Limb (tissue), 2 donors: ENCODE results near the gene ANAPC7.
"Not testable (repeated sequence)": the region's sequence is repeated elsewhere in the genome, so short reads cannot be mapped to it uniquely, and the experiment has no call there.

Source experiments
- DNase-seq, 2 donors: peaks; one replicate each; pipeline ENCODE4 v3.0.0-alpha.2; 2016; ENCODE audit errors: extremely low spot score in 2 of 2

Gene ANAPC7, protein sequence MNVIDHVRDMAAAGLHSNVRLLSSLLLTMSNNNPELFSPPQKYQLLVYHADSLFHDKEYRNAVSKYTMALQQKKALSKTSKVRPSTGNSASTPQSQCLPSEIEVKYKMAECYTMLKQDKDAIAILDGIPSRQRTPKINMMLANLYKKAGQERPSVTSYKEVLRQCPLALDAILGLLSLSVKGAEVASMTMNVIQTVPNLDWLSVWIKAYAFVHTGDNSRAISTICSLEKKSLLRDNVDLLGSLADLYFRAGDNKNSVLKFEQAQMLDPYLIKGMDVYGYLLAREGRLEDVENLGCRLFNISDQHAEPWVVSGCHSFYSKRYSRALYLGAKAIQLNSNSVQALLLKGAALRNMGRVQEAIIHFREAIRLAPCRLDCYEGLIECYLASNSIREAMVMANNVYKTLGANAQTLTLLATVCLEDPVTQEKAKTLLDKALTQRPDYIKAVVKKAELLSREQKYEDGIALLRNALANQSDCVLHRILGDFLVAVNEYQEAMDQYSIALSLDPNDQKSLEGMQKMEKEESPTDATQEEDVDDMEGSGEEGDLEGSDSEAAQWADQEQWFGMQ

GRCh38 chr12:110403146-110403975 is at the start of gene ANAPC7:
Gene ANAPC7 (minus strand): TSS chr12:110403708. CDS start chr12:110403627, 81 bp downstream.
- peak; percentile 93 to 94 for DNase-seq

GRCh38 chr12:110451263-110451662 is 47.8 kb upstream of the ANAPC7 start:
- DNase-seq = no peak

- DNase-seq = peak; percentile 96 to 100
Observed at GRCh38 chr12:110449799-110450497, 46.4 kb upstream of the ANAPC7 start, which contains the start of gene ARPC3. Gene ARPC3 (minus strand): TSS chr12:110450337. CDS start chr12:110450260, 77 bp downstream.

DNA sequence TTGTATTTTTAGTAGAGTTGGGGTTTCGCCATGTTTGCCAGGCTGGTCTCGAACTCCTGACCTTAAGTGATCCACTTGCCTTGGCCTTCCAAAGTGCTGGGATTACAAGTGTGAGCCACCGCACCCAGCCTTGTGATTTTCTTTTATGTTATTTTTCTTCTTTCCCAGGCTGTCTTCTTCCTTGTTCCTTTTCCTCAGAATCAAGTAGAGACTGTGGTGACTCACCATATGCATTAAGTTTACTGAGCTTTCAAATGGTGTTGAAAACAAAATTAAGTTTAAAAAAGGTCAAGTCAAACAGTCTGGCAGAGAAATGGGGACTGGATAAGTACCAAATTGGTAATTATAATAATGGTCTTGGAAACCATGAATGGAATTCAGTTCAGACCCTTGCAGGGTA is 40.9 kb upstream of the ANAPC7 start:
- no peak for DNase-seq

DNA sequence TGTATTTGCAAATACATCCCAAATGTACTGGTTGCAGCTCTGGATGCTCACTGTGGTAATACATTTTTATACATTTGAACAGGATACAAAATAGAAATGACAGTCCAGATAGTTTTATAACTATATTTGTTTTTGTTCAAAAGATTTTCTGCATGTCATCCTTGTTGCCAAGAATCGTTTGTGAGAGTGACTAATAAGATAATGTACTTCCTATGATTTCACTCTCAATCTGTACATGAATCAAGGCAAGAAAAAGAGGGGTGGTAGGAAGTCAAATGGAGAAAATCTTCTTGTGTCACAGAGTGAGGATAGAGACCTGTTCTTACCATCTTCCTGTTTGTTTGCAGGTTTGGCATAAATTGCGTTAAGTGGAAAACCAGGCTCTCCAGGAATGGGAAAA is 32.7 kb upstream of the ANAPC7 start:
- no peak for DNase-seq

- no peak for DNase-seq
Observed at GRCh38 chr12:110431957-110432587, 28.6 kb upstream of the ANAPC7 start.

- DNase-seq = not testable (repeated sequence)
Observed at GRCh38 chr12:110429676-110430075, 26.2 kb upstream of the ANAPC7 start.

GRCh38 chr12:110426406-110426805 is 22.9 kb upstream of the ANAPC7 start:
- peak in 1 of 2 donors; percentile 17 for DNase-seq

GRCh38 chr12:110424237-110424636 is 20.7 kb upstream of the ANAPC7 start:
- no peak for DNase-seq

DNA sequence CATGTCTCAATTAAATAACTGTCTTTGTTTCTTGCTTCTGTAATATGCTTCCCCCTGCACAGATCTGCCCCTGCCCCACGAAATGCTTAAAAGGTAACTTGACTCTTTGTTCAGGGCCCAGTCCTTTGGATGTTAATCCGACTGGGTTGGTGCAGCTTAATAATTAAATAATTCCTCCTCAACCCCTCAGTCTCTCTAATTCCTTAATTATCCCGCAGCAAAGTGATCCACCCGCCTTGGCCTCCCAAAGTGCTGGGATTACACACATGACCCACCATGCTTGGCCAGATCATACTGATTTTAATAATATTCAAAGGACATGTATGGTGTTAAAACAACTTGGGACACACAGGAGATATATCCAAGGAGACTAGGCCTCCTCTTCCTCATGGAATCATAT is 18.2 kb upstream of the ANAPC7 start:
- no peak for DNase-seq

DNA sequence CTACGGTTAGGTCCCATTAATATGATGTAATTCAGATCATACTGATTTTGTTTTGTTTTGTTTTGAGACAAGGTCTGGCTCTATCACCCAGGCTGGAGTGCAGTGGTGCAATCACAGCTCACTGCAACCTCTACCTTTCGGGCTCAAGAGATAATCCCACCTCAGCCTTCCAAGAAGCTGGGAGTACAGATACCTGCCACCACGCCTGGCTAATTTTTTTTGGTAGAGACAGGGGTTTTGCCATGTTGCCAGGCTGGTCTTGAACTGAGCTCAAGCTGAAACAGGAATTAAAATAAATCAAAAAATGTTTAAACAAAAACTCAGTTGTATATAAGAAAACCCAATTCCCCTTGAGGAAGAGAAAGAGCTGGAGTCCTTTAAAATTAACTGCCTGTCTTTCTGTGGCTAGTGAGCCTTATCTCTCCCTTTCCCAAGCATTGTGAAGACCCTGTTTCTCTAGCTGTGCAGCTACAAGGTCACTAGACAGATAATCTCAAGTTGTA is 17.7 kb upstream of the ANAPC7 start:
- no peak for DNase-seq

DNA sequence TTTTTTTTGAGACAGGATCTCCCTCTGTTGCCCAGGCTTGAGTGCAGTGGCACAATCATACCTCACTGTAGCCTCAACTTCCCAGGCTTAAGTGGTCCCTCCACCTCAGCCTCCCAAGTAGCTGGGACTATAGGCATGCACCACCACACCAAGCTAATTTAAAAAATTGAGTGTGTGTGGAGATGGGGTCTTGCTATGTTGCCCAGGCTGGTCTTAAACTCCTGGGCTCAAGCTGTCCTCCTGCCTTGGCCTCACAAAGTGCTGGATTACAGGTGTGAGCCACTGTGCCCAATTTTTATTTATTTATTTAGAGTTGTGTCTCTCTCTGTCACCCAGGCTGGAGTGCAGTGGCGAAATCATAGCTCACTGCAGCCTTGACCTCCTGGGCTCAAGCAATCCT is 17.1 kb upstream of the ANAPC7 start:
- DNase-seq = not testable (repeated sequence)

GRCh38 chr12:110417113-110417512 is 13.6 kb upstream of the ANAPC7 start:
- not testable (repeated sequence) for DNase-seq

DNA sequence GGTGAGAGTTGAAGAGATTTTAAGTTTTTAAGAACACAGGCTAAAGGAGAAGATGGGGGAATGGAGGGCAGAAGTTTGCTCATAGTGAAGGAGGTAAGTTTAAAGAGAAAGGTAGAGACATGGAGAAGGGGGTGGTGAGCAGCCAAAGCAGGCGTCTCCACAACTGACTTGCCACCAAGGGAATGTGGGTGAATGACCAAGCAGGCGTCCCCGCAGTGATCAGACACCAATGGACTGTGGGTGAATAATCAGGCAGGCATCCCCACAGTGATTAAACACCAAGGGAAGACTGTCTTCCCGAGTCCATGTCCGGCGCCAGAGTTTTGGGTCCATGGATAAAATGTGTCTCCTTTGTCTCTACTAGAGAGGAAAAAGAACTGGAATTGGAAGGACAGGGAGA is 6.6 kb upstream of the ANAPC7 start:
- DNase-seq = not testable (repeated sequence)

- DNase-seq = not testable (repeated sequence)
Observed at GRCh38 chr12:110405126-110405662, 1.7 kb upstream of the ANAPC7 start.

- peak; percentile 77 to 82 for DNase-seq
Observed at GRCh38 chr12:110403976-110404682, 621 bp upstream of the ANAPC7 start.

DNA sequence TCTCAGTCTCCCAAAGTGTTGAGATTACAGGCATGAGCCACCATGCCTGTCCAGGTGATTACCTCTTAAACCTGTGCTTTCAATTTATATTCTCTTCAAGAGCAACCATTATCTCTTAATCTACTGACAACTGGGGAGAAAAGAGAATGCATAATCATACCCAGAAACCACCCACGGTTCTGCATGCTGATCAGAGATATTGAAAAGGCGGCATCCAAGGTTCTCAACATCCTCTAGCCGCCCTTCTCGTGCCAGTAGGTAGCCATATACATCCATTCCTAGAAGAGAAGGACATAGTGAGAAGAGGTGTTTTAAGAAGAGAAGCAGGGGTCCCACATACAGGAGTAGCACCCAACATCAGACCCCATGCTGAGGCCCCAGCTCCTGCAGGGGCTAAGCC is 20.8 kb downstream of the ANAPC7 start:
- DNase-seq = no peak

GRCh38 chr12:110379631-110380030 is 23.9 kb downstream of the ANAPC7 start:
- no peak for DNase-seq

DNA sequence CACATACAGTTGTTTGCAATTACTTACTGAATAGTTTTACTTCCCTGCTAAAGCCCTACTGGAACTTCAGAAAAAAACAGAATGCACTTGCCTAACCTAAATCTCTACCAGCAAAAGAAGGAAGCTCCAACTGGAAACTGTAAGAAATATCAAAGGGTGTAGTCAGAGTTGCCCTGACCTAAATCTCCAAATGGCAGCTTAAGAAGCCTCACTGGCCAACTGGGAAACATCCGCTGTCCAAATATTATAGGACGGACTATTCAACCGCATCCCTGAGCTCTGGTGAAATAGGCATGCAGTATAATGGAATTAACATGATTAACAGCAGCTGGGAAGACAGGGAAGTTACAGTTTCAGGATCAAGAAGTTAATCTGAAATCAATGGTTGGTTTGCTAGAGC is 24.3 kb downstream of the ANAPC7 start:
- DNase-seq = no peak
